GM19438 (cell line): ENCODE results near the gene ANKFY1.
"Not testable (repeated sequence)": the region's sequence is repeated elsewhere in the genome, so short reads cannot be mapped to it uniquely, and the experiment has no call there.

Source experiments
- ATAC-seq: cut with Tn5 transposase; IDR thresholded peaks from one replicate; pipeline ENCODE4 v1.9.1; 2021; ENCODE audit warnings: low read depth; ENCODE audit not compliant: unreplicated experiment

Gene ANKFY1

GRCh38 chr17:4161192-4161966, 102.4 kb downstream of the ANKFY1 start:
- ATAC-seq: no peak

DNA sequence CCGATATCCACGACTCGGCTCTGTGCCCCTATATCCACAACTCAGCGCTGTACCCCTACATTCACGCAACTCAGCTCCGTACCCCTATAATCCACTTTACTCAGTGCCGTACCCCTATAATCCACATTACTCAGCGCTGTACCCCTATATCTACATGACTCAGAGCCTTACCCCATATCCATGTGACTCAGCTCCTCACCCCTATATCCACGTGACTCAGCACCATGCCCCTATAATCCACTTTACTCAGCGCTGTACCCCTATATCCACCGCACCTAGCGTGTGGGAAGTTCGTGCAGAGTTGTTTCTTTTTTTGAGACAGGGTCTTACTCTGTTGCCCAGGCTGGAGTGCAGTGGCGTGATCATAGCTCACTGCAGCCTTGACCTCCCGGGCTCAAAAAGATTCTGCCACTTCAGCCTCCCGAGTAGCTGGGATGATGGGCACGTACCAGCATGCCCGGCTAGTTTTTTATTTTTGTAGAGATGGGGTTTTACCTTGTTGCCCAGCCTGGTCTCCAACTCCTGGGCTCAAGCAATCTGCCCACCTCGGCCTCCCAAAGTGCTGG, 103.4 kb downstream of the ANKFY1 start:
- no peak for ATAC-seq

GRCh38 chr17:4159761-4160160, 104.0 kb downstream of the ANKFY1 start:
- no peak for ATAC-seq

DNA sequence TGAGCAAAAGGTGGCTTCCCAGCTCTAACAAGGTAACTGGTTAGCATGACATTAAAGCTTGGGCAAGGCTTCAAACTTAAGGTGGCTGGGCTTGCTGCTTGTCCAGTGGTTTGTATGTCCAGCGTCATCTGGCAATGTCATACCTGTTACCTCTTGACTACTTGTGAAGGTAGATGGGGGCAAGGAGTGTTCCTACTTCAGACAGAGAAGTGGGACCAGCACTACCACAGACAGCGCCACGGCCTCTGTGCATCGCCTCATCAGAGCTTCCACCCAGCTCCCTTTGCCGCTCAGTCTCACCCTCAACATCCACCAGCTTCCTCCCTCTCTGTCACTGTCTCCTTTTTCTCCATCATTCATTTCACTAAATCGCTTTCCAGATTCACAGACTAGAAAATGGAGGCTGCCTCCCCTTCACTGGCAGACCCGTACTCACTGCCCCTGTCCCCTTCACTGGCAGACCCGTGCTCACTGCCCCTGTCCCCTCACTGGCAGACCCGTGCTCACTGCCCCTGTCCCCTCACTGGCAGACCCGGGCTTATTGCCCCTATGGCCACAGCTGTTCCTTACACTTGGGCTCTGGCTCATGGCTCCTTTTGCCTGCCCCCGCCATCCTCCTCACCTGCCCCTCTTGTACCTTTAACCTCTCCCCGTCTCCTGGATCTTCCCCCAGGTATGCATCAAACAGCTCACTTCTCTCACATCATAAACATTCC, 106.0 kb downstream of the ANKFY1 start:
- no peak for ATAC-seq

GRCh38 chr17:4156750-4157381, 106.9 kb downstream of the ANKFY1 start:
- ATAC-seq: no peak

DNA sequence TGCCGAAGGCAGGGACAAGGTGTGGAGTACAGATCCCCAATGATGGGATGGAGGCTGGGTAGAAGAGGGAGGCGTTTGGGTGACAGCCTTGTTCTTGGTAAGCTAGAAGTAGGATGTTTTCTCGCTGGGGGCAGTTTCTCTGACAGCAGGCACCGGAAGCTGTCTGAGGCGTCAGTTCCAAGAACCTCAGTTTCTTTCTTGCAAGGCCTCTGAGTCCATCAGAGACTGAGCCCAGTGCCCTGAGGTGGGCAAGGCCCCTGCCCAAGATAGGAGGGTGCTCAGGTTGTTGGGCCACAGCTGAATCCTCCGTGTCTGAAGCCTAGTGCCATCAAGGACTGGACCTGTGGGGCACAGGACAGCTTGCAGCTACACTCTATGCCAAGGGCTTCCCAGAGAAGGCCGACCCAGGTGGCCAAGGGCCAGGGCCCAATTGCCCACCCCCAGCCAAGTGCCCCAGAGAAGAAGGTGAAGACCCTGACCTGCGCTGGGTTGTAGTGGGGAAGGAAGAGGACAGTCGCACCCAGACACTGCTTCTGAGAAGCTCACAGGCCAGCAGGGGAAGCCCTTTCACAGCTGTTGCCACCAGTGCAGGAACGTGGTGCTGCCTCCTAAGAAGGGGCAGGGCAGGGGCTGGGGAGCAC, 107.7 kb downstream of the ANKFY1 start:
- no peak for ATAC-seq

DNA sequence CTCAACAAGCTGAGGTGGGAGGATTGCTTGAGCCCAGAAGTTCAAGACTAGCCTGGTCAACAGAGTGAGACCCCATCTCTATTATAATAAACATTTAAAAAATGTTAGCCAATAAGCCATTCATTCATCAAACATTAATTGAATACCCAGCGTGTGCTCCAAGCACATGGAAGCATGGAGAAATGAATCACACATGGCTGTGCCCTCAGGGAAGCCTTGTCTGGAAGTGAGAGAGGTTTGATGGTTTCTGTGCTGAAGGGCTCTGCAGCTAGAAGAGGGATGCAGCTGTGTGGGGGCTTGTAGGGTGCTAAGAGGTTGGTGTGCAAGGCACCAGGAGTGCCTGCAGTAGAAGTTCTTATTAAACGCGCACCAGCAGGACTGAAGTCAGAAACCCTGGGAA, 109.6 kb downstream of the ANKFY1 start:
- no peak for ATAC-seq

DNA sequence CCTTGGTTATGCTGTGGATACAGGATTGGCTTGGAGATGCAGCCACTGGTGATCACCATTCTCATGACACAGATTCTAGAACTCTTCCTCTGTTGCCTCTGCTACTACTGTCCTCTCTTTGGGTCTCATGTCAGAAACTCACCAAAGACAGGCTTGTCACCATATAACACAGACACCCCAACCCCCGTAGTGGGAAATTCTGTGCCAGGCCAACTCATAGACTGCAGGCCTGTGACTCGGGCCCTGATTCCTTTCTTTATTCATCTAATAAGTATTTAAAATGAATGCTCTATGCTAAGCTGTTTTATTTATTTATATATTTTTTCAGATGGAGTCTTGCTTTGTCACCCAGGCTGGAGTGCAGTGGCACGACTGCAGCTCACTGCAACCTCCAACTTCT, 111.3 kb downstream of the ANKFY1 start:
- ATAC-seq: no peak

- ATAC-seq: no peak
Observed at GRCh38 chr17:4150096-4150495, 113.7 kb downstream of the ANKFY1 start.

DNA sequence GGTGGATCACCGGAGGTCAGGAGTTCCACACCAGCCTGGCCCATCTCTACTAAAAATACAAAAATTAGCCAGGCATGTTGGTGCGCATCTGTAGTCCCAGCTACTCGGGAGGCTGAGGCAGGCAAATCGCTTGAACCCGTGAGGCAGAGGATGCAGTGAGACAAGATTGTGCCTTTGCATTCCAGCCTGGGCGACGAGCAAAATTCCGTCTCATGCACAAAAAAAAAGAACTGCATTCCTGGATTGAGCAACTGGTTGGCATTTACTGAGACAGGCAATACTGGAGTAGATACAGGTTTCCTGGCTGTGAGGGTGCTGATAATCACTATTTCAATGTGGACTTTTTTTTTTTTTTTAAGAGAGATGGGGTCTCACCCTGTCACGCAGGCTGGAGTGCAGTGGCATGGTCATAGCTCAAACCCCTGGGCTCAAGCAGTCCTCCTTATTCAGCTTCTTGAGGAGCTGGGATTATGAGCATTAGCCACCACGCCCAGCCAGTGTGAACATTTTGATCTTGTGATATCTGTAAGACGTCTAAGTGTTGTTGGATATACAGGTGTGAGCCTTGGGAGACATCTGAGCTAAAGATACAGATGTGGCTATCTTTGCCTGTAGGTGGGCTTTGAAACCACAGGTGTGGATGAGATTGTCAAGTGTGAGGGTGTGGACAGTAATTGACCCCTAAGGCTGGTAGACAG, 115.0 kb downstream of the ANKFY1 start:
- no peak for ATAC-seq

- no peak for ATAC-seq
Observed at GRCh38 chr17:4147751-4148310, 115.9 kb downstream of the ANKFY1 start.

DNA sequence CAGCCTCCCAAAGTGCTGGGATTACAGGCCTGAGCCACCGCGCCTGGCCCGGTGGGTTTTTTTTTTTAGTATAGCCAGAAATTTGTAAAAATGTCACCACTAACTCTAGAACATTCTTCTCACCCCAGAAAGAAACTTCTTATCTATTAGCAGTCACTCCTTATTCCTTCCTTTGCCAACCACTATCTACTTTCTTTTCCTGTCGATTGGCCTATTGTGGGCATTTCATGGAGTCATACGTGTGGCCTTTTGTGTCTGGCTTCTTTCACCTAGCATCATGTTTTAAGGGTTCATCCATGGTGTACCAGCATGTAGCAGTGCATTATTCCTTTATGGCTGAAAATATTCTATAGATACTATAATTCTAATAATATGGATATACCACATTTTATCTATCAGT, 117.1 kb downstream of the ANKFY1 start:
- no peak for ATAC-seq

DNA sequence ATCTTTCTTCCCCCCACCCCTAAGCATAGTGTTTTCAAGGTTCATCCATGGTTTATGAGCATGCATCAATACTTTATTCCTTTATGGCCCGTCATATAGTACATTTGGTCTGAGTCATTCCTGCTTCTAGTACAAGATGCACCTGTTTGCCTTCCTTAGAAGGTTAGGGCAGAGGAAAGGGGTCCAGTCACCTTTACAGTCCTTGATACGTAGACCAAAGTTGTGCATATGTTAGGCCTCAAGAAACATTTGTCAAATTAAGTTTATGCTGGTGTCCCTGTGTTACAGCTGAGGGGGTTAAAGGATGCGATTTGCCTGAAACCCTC, 119.4 kb downstream of the ANKFY1 start:
- ATAC-seq: no peak

DNA sequence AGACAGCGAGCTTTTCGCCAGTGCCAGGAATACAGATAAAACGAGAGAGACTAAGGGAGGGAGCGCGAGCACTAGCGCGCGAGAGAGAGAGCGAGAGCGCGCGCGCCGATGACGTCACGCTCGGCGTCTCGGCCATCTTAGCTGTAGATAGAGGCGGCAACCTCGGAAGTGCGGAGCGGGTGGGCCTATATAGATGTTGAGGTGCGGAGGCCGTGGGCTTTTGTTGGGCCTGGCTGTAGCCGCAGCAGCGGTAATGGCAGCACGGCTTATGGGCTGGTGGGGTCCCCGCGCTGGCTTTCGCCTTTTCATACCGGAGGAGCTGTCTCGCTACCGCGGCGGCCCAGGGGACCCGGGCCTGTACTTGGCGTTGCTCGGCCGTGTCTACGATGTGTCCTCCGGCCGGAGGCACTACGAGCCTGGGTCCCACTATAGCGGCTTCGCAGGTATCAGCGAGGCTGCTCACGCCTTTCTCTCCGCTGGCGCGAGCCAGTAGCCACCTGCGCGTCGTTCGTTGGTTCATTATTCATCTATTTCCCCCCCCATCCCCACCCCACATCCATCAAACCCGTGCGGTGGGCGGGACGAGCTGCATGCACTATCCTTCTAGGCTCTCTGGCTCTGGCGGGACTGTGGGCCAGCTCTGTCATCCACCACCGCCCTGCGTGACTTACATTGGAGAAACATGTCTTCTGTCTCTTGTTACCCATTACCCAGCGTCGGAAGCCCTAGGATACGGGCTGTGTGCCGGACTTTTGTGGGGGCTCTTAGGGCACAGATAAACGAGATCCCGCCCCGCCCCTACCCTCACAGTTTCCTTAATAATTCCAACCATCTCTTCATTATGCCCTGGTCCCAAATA, 120.0 kb downstream of the ANKFY1 start:
- peak; percentile 57 for ATAC-seq

DNA sequence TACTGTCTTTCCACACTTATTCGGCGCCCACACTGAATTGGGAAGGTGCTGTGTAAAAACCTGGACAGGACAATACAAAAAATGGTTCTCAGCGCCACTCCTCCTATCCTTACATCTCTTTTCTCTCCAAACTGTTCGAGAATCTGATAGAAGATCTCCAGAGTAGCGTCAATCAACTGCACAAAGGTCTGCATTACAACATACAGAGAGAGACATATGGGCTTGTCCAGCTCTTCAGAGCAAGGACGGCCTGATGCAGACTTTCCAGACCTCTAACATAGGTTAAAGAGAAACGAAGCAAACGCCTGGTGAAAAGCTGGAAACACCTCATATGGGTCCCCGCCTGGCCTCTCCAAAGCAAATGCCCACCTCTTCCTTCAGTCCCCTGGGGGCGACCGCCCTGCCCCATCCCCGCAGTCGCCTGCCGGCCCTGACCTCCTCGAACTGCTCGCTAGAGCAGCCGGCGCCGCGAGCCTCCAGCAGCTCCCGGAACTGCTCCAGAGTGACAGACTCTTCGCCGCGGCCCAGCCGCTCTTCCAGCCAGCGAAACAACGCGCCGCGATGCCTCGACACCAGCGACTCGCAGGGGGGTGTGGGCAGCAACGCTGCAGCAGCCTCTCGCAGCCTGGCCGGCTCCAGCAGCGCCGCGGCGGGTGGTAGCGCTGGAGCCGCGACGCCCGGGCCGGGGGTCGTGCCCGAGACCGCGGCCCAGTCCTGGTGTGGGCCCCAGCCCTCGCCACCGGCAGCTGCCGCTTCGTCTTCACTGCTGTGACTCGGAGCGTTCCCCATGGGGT, 121.5 kb downstream of the ANKFY1 start:
- ATAC-seq: no peak

GRCh38 chr17:4140125-4140524, 123.7 kb downstream of the ANKFY1 start:
- no peak for ATAC-seq

GRCh38 chr17:4138906-4139526, 124.8 kb downstream of the ANKFY1 start:
- not testable (repeated sequence) for ATAC-seq

DNA sequence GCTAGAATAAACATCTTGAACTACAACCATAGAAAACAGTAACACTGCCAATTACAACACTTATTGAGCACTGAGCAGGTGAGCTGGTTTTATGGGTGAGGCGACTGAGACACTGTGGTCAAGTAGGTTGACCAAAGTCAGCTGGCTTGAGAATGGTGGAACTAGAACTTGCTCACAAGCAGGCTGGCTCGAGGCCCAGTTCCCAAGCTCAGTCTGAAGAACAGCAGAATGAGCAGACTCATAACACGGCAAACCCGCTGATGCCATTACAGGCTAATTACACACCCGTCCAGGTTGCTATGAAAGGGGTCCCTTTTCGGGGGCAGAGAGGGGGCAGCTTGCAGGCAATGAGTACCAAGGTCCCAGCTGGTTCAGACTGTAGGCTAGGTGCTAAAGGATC, 127.4 kb downstream of the ANKFY1 start:
- no peak for ATAC-seq
